NCI-H345 treated with DMSO at 0.1 percent for 48 hours (cell line): Measurements from ENCODE around the gene DSTN.
"Not testable (repeated sequence)": the region's sequence is repeated elsewhere in the genome, so short reads cannot be mapped to it uniquely, and the experiment has no call there.

Experiments
- DNase-seq: peaks from one replicate; lab custom pipeline; 2025; ENCODE audit not compliant: unreplicated experiment; lab: John Stamatoyannopoulos, UW

The DSTN gene

DNA sequence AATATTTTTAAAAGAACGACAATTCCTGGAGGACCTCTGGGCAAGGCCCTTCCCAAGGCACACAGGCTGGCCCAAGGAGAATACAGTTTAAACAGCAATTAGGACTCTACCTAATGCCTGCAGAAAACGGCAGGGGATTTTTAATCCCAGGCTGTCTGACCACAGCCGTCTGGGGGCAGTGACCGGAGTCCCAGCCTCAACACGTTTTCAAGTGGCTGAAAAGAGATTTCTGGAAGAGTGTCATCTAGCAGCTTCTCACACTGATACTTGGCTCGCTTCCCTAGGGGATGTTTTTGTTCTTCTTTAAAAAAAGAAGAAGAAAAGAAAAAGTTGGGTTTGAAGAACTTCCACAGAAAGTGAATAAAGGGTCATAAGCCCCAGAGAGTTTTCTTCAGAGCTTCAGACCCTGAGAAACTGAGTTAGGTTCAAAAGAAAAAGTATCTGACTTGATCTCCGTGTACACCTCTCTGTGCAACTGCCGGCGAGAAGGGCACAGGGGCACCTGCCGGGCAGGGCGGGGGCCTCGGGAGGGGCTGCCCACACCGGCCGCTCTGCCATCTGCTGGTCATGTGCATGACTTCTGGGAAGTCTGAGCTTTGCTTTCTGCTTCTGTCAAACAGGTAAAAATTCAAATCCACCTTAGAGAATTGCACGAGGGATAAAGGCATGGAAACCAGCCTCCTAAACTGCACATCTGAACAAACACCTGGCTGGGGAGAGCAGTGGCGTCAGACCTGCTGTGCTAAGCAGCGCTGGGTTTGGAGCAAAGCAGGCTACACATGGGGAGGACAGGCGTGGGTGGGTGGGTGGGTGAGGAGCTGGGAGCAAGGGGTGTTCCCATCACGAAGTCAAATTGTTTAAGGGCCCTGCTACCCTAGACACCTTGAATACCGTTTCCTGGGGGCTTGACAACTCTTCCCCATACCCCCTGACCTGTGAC, 79.2 kb downstream of the DSTN start:
- peak; percentile 57 for DNase-seq

DNA sequence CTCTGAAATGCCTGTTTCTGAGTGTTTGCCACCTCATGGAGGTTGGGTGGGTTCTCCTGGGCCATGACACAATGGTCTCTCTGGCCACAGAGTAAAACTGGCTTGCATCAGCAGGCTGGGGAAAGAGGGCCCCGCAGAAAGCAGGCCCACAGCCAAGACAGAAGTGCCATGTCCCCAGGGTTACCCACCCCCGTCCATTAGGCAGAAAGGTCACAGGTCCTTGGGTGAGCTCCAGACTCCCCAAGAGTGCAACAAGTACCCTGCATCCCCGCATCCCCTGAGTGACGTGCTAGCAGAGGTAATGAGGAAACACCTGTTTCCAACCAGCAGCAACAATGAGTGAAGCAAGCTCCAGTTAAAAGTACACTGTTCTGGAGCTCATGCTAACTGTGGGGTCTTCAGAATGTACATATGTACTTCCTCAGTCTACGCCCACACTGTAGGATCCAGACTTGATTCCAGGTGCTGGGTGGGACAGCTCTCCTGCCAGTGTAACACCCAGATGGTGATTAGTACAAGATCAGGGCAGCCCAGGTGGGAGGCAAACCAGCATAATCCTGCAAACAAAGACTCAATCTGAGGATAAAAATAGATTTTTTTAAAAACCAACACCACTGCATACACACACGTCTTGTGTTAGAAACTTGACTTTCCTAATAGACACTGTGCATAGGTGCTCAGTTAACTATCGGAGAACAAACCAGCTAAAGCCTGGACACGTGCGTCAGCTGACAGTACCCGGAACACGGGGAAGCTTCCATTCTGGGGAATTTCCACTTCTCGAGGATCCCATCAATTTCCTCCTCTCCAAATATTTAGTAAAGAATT, 80.6 kb downstream of the DSTN start:
- no peak for DNase-seq

DNA sequence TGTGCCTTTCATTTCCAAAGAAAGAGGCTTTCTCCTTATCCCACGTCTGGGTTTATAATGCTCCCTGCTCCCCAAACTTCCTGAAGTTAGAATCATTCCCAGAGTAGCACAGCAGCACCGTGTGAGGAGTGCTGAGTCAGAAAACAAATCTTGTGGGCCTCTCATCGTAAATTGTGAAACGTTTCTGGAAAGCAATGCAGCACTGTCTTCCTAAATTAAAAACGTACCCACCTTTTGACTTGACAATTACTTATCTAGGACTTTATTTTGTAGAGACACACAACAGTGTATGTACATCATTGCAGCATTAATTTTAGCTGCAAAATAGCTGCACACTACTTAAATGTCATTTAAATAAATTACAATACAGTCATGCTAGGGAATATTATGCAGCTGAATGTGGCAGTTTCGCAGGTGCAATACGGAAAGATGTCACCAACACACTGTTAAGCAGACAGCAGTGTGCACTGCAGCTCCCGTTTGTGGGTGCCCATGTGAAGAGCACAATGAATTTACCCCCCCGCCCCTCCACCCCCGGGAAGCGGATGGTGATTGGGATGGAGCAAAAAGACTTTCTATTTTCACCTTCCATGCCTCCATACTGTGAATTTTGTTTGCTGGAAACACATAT, 81.4 kb downstream of the DSTN start:
- DNase-seq = no peak

DNA sequence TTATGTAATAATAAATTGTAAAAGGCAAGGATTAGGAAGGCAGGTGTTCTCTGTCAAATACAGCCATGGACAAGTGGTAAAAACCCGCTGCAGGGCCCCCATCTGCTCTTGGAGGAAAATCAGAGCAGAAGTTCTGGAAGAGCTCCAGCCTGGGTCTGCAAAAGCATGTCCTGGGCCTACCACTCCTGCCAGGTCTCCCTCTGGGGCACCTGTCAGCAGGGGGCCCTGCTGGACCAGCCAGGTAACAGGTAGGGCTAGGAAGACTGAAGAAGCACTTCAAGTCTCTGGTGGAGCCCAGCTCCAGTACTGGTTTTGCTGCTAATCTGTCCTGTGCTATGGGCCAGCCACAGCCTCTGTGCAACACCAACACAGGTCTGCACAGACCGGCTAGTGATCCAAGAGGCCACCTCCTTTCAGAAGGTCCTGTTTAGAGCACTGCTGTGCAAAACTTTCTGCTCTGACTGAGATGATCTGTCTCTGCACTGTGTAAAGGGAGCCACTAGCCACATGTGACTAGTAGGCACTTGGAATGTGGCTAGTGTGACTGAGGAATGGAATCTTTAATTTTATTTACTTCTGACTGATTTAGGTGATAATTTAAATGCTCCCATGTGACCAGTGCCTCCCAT, 82.0 kb downstream of the DSTN start:
- no peak for DNase-seq

DNA sequence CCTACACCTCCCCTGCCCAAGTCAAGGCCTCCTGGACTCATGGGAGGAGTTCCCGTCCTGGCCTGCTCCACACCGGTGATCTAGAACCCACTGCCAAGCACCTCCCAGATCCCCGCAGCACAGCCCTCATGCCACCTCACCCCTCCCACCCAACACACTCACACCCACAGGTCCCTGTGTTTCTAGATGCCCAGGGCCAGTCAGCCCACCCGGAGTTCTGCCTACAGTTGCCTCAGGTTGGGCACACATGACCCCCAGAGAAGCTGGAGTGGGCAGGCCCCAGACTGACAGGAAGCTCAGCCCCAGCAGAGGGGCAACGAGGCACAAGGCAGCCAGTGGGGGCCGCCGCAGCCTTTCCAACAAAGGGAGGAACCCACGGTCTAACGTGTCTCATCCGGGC, 82.5 kb downstream of the DSTN start:
- DNase-seq = no peak

DNA sequence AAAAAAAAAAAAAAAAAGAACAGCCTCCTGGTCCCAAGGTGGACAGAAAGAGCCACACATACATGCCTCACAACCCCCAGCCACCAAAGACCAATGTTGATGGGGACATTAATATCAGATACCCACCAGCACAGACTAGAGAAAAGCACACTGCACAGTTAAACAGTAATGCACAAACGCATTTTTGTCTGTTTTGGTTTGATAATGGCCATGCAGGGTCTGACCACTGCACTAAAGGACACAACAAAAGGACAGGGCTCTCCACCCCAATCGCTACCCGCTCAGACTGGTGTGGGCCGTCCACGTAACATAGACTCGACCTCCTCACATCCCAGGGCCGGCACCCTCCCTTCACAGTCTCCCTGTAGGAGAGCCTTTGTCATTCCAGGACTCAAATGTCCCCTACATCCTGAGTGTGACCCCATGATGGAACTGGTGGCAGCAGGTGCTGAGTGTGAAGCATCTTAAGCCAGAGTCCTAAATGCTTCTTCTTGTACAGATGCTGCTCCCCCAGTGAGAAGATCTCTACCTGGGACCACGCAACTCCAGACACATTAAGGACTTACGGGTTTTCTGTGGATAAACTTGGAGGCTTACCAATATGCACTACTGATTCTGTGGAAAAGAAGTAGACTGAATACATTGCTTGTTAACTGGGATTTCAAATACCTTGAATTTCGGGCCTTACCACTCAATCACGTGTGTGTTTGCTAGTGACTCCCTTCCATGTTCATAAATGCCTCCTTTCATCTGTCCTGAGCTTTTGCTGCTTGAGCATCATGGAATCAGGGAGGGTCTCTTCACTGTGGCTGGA, 84.2 kb downstream of the DSTN start:
- DNase-seq = no peak

DNA sequence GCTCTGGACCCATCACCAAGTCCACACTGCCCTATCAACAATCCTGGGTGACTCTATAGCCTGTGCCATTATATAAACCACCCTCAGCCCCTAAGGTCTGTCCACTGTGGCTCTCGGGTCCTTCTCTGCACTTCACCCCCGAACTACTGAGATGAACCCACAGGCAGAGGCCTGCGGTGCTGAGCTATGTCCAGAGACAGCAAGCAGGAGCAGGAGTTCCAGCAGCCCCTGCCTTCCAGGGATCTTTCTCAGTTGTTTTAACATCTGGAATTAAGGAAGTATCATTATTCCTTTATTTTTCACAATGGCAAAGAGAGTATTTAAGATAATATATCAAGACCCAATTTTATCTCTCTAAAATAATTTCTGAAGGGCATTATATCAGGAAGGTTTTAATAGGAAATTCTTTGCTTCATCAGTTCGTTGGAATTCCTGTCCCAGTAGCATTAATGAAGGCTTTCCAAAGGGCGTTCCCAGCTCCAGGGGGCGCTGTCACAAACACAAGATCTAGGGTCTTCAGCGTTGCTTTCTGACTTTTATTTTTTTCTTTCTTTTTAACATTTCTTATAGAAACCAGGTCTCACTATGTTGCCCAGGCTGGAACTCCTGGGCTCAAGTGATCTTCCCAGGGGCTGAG, 84.9 kb downstream of the DSTN start:
- no peak for DNase-seq

DNA sequence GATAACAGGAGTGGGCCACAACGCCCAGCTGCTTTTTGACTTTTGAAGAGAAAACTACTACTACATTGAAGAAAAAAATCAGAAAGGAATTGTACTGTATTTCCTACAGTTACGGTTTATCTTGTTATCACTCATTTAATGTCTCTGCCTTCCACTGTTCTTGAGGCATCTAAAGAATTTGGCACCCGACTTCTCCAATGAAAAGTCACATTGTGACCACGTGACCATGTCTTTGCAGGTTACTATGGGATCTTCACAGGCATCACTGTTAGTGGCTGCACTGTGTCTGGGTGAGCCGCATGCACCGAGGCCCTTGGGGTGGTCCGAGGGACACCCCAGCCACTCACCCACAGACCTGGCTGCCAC, 85.4 kb downstream of the DSTN start:
- no peak for DNase-seq

DNA sequence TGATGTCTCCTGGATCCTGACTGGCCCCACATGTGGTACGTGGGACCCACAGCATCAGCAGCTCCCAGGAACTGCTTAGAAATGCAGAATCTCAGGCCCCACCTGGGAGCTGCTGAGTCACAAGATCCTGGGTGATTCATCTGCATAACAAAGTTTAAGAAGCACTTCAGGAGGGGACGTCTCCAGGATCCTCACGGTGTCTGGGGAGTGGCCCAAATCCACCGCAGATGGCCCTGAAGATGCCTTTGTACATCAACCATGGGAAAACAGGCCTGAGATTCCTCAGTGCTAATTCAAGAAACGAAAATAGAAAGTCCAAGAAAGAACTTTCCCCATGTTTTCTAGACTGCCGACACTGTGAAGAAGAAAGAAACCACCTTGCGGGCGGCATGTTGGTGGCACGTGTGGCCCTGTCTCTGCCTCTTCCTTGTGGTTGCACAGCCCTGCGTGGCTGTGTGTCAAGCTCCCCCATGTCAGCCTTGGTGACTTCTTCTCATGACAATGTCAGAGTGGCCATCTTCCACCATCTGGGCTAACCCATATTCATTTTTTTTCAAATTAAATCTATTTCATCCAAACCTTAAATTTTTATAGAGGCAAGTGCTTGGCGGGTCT, 86.1 kb downstream of the DSTN start:
- no peak for DNase-seq

DNA sequence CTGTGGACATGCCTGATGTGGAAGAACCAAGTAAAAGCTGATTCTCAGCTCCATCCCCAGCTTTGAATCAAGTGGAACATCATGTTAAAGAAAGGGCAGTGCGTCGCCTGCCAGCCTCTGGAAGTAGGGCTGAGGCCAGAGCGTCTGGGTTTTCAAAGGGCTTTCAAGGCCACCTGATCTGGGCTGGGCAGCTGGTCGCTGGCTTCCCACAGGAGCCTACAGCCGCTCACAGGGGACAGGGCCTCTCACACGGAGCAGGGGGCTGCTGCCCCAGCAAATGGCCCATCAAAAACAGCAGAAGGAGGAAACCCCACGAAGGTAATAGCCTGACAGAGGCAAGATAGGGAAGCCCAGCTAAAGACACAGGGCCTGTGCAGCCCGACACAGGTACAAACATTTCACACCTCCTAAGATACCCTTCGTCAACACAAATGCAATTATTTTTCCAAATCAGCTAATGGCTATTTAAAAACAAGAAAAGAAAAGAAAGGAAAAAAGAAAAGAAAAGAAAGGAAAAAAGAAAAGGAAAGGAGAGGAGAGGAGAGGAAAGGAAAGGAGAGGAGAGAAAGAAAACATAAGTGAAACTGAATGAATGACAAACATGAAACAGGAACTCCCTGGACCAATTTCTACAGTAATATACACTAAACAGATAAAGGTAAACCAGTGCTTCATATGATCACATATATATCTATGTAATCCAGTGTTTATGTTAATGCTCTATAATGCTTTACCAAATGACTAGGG, 87.4 kb downstream of the DSTN start:
- no peak for DNase-seq

DNA sequence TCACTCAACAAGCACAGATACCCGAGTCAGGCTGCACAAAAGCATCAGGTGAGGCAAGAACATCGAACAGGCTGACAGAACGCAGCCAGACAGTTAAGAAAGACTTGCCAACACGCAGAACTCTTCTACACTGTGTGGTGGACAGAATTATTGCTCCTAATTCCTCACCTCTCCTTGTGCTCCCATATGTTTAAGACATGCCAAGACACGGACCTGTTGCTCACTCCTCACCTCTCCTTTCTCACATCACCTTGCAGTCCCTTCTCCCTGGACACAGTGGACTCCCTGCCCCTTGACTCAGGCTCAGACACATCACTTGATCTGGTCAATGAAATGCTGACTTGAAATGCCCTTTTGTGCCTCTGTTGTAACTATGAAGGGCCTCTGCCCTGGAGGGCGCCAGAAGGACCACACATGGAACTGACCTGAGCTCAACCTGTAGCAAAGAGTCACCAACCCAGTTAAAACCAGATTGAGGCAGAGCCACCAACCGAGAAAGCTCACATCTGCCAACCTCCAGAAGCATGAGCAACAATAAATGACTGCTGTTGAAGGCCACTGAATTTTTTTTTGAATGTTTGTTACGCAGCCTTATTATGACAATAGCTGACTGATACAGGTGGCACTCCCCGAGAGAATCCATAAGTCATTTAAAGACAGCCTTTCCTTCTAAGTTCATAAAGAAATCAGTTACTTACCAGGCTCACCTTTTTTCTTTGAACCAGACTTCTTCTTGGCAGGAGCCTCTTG, 88.2 kb downstream of the DSTN start:
- DNase-seq = no peak

DNA sequence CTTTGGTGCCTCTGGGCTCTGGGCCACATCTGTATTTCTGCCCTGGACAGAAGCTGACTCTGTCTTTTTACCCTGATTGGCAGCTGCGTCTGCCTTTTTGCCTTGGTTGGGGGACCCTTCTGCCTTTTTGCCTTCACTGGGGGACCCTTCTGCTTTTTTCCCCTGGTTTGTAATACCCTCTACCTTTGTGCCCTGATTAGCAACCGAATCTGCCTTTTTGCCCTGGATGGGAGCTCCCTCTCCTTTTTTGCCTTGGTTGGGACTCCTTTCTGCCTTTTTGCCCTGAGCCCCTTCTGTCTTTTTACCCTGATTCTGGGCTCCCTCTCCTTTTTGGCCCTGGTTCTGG, 88.7 kb downstream of the DSTN start:
- DNase-seq = no peak

DNA sequence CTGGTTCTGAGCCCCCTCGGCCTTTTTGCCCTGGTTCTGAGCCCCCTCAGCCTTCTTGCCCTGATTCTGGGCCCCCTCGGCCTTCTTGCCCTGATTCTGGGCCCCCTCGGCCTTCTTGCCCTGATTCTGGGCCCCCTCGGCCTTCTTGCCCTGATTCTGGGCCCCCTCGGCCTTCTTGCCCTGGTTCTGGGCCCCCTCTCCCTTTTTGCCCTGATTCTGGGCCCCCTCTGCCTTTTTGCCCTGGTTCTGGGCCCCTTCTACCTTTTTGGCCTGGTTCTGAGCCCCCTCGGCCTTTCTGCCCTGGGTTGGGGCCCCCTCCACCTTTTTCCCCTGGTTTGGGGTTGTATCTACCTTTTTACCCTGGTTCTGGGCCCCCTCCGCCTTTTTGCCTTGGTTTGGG, 89.5 kb downstream of the DSTN start:
- not testable (repeated sequence) for DNase-seq
